Natural killer cell (primary cell): Measurements from ENCODE around the gene SLC35E1. TPM values are rescaled to one million over a fixed set of nuclear protein-coding genes. Genes with fewer than 3 reads are reported as not detected.

Source experiments
- ATAC-seq, 3 donors: fragments of 150-1000 bp in 2 of 3; fragments of 200-7000 bp in 1 of 3; cut with Tn5 transposase; 1 replicate in 1 of 3; 2 replicates in 2 of 3; pipeline ENCODE4 v1.10.0; 2021; ENCODE audit warnings: mild to moderate bottlenecking in 2 of 3, moderate library complexity in 2 of 3
- DNase-seq, 2 donors: peaks; one replicate each; pipeline versions ENCODE4 v3.0.0 to v3.0.0-alpha.2; 2013 to 2021; ENCODE audit warnings: mixed read lengths in 1 of 2
- H3K27ac ChIP-seq: one replicate; pipeline ENCODE4 v1.5.1; 2013; ENCODE audit warnings: mild to moderate bottlenecking, low read length
- H3K27me3 ChIP-seq: one replicate; pipeline ENCODE4 v1.6.1; 2013; ENCODE audit warnings: low read length; ENCODE audit not compliant: control insufficient read depth, insufficient read depth
- H3K36me3 ChIP-seq: one replicate; pipeline ENCODE4 v1.6.1; 2013; ENCODE audit warnings: low read length; ENCODE audit not compliant: control insufficient read depth, insufficient read depth
- H3K4me1 ChIP-seq: one replicate; pipeline ENCODE4 v1.6.1; 2013; ENCODE audit warnings: low read length; ENCODE audit not compliant: control insufficient read depth, insufficient read depth
- H3K4me3 ChIP-seq: one replicate; pipeline ENCODE4 v1.5.1; 2013; ENCODE audit warnings: low read length
- H3K9me3 ChIP-seq: one replicate; pipeline ENCODE4 v1.6.1; 2013; ENCODE audit warnings: low read length; ENCODE audit not compliant: control insufficient read depth, insufficient read depth
- H3K27ac Mint-ChIP-seq, 2 donors: one replicate each; pipeline ENCODE4 v1.8.0; 2022; ENCODE audit warnings: mild to moderate bottlenecking in 2 of 2, mixed read lengths in 2 of 2, moderate library complexity in 1 of 2
- H3K27me3 Mint-ChIP-seq, 2 donors: one replicate each; pipeline ENCODE4 v1.8.0; 2022; ENCODE audit warnings: low read depth in 2 of 2, mixed read lengths in 2 of 2
- H3K36me3 Mint-ChIP-seq: one replicate; pipeline ENCODE4 v1.8.0; 2022; ENCODE audit warnings: mixed read lengths
- H3K4me1 Mint-ChIP-seq, 2 donors: one replicate each; pipeline ENCODE4 v1.8.0; 2022; ENCODE audit warnings: mixed read lengths in 2 of 2
- H3K4me3 Mint-ChIP-seq: one replicate; pipeline ENCODE4 v1.8.0; 2022; ENCODE audit warnings: mild to moderate bottlenecking, moderate library complexity, mixed read lengths
- H3K9me3 Mint-ChIP-seq, 2 donors: one replicate each; pipeline ENCODE4 v1.8.0; 2022; ENCODE audit warnings: mixed read lengths in 2 of 2
- CTCF ChIP-seq: fragments of 200-600 bp; IDR thresholded peaks from one replicate; pipeline ENCODE4 v1.8.0; 2022; ENCODE audit warnings: antibody characterized with exemption
- WGBS: methylation state at CpG from one replicate; pipeline ENCODE4 v1.1.7; 2013; ENCODE audit warnings: missing lambda C conversion rate; ENCODE audit not compliant: insufficient coverage; 5-methylcytosine and 5-hydroxymethylcytosine counted together
- intact Hi-C: fragments of 100-400 bp; cut with micrococcal nuclease; formaldehyde crosslinking; loops from one replicate; pipeline ENCODE4 v1.14.2; 2022
- total RNA-seq, 4 donors: library from RNA; stranded (reverse); fragments of 120-200 nt in 1 of 4; gene quantifications; one replicate each; pipeline versions ENCODE4 v1.2.3 to v1.2.4, GENCODE V29; 2013 to 2022

The SLC35E1 gene
- total RNA-seq, 3 donors from 2014 or later (not counting 1 experiment from before 2014, with no cell fraction given), result 53.2 to 55.5 (median 54.2) TPM

- peak overlapping the region; percentile 56 to 80 for H3K27ac Mint-ChIP-seq
- H3K36me3 Mint-ChIP-seq, result no peaks in the 10 kb centered on the region
- peaks cover 68 to 75% of the 10 kb centered on the region in 2 donors for H3K4me1 Mint-ChIP-seq
- Histone ChIP-seq H3K4me1 (peaks cover 41% of the 10 kb centered on the region), H3K4me3 (no peak overlapping the region), H3K27me3 (no peaks in the 10 kb centered on the region), H3K27ac (no peak overlapping the region), H3K36me3 (peaks cover 16% of the 10 kb centered on the region), H3K9me3 (no peaks in the 10 kb centered on the region)
- no peak for DNase-seq
- intact Hi-C loops, result no loop called here
- peak overlapping the region; percentile 67 for H3K4me3 Mint-ChIP-seq
- 86% methylated on average over 4 of the region's 5 CpGs for WGBS
- H3K9me3 Mint-ChIP-seq, result no peaks in the 10 kb centered on the region
- H3K27me3 Mint-ChIP-seq, result no peaks in the 10 kb centered on the region
- ATAC-seq, result no peak
- TF ChIP-seq CTCF, result no peak
Measured at GRCh38 chr19:16620018-16620417, 47.8 kb upstream of the SLC35E1 start.

DNA sequence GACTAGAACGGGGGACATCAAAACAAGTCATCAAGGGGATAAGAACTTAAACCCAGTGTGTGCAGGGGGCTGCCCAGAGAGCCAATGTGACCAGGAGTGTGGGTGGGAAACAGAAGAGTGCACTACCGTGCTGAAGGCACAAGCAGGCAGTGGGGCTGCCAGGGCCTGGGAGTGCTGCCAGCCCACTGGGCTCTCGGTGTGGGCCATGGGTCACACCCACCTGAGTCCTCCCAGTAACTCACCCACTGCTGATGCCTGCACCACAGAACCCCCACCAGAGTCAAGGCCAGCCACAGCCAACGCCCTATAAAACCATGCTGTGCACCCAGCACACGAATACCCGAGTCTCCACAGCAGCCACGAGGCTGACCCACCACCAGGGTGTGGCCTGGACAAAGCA, 47.2 kb upstream of the SLC35E1 start:
- Mint-ChIP-seq H3K9me3 (no peaks in the 10 kb centered on the region), H3K4me1 (peaks cover 73 to 79% of the 10 kb centered on the region in 2 donors), H3K4me3 (peak overlapping the region; percentile 67), H3K36me3 (no peaks in the 10 kb centered on the region), H3K27ac (peak overlapping the region; percentile 56 to 80), H3K27me3 (no peaks in the 10 kb centered on the region)
- no peak for TF ChIP-seq CTCF
- intact Hi-C loops, result no loop called here
- Histone ChIP-seq H3K36me3 (peaks cover 14% of the 10 kb centered on the region), H3K27ac (no peak overlapping the region), H3K4me1 (peaks cover 47% of the 10 kb centered on the region), H3K4me3 (no peak overlapping the region), H3K9me3 (no peaks in the 10 kb centered on the region), H3K27me3 (no peaks in the 10 kb centered on the region)
- WGBS, result 28% methylated on average over 7 of the region's 7 CpGs
- peak in 2 of 3 donors; percentile 53 to 55 for ATAC-seq
- no peak for DNase-seq

DNA sequence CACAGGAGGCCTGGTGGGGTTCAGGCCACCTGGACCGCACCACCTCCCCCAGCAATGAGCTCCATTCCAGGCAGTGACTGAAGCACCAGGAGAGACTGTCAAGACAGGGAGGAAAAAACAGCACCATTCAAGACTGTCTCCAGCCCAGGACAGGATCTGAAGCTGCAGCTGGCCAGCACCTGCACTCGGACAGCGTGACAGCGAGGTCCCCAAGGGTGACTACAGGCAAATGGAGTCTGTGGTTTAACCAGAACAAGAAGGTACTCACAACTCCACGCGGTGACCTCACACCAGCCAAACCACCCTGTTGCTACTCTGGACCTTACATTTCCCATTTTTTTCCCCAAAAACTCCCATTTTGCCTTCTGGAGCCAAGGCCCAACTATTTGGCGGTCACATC, 46.0 kb upstream of the SLC35E1 start:
- Histone ChIP-seq H3K4me3 (no peak overlapping the region), H3K4me1 (peaks cover 48% of the 10 kb centered on the region), H3K9me3 (no peaks in the 10 kb centered on the region), H3K36me3 (peaks cover 5% of the 10 kb centered on the region), H3K27ac (no peak overlapping the region), H3K27me3 (no peaks in the 10 kb centered on the region)
- Mint-ChIP-seq H3K4me3 (no peak overlapping the region), H3K27ac (peak overlapping the region in 1 of 2 donors; percentile 27), H3K27me3 (no peaks in the 10 kb centered on the region), H3K9me3 (no peaks in the 10 kb centered on the region), H3K36me3 (no peaks in the 10 kb centered on the region), H3K4me1 (peaks cover 70 to 81% of the 10 kb centered on the region in 2 donors)
- intact Hi-C loops, result no loop called here
- ATAC-seq, result no peak
- DNase-seq, result no peak
- 78% methylated on average over 7 of the region's 7 CpGs for WGBS
- TF ChIP-seq CTCF, result no peak

GRCh38 chr19:16615808-16616207, 43.6 kb upstream of the SLC35E1 start:
- WGBS, result 57% methylated on average over 1 of the region's 1 CpG
- no peaks in the 10 kb centered on the region for H3K36me3 ChIP-seq
- H3K9me3 Mint-ChIP-seq, result no peaks in the 10 kb centered on the region

More at GRCh38 chr19:16615808-16616207, 43.6 kb upstream of the SLC35E1 start:
- no peak for DNase-seq
- Histone ChIP-seq H3K27ac (no peak overlapping the region), H3K9me3 (no peaks in the 10 kb centered on the region), H3K4me1 (peaks cover 49% of the 10 kb centered on the region), H3K4me3 (no peak overlapping the region), H3K27me3 (no peaks in the 10 kb centered on the region)
- peak overlapping the region; percentile 34 to 68 for H3K27ac Mint-ChIP-seq
- intact Hi-C loops, result no loop called here
- no peaks in the 10 kb centered on the region for H3K27me3 Mint-ChIP-seq
- no peak overlapping the region for H3K4me3 Mint-ChIP-seq
- H3K36me3 Mint-ChIP-seq, result no peaks in the 10 kb centered on the region
- ATAC-seq, result no peak
- H3K4me1 Mint-ChIP-seq, result peaks cover 78 to 81% of the 10 kb centered on the region in 2 donors
- TF ChIP-seq CTCF, result no peak
